Activated naive CD4-positive, alpha-beta T cell treated with anti-CD3 and anti-CD28 coated beads, Interleukin-2, amount 10 ng/mL, durations not matched to agents 7 days and 5 days (primary cell): ENCODE measurements around the gene ADAMTSL2.

Experiments used
- CTCF ChIA-PET: fragments of 350-600 bp; sonication (Branson Sonifier 250); formaldehyde crosslinking; loops from one replicate; lab custom pipeline; 2021; ENCODE audit warnings: antibody characterized with exemption; lab: Charles Lee
- DNase-seq: peaks from one replicate; pipeline ENCODE4 v3.0.0-alpha.2; 2020
- H3K27ac Mint-ChIP-seq: one replicate; pipeline ENCODE4 v1.8.0; 2021; ENCODE audit warnings: mild to moderate bottlenecking, moderate library complexity, mixed read lengths
- H3K27me3 Mint-ChIP-seq: one replicate; pipeline ENCODE4 v1.8.0; 2021; ENCODE audit warnings: mild to moderate bottlenecking, mixed read lengths
- H3K36me3 Mint-ChIP-seq: one replicate; pipeline ENCODE4 v1.8.0; 2021; ENCODE audit warnings: mixed read lengths
- H3K4me1 Mint-ChIP-seq: one replicate; pipeline ENCODE4 v1.8.0; 2021; ENCODE audit warnings: mixed read lengths
- H3K4me3 Mint-ChIP-seq: one replicate; pipeline ENCODE4 v1.8.0; 2021; ENCODE audit warnings: mild to moderate bottlenecking, moderate library complexity, mixed read lengths
- H3K9me3 Mint-ChIP-seq: one replicate; pipeline ENCODE4 v1.8.0; 2021; ENCODE audit warnings: mixed read lengths

The ADAMTSL2 gene

GRCh38 chr9:133528876-133529241, 5.6 kb upstream of the ADAMTSL2 start:
- no peak for DNase-seq
- peaks cover 22% of the 10 kb centered on the region for H3K27me3 Mint-ChIP-seq
- H3K4me1 Mint-ChIP-seq, result peaks cover 6% of the 10 kb centered on the region
- no peaks in the 10 kb centered on the region for H3K36me3 Mint-ChIP-seq
- H3K27ac Mint-ChIP-seq, result no peak overlapping the region
- CTCF ChIA-PET, result no interaction called here
- no peaks in the 10 kb centered on the region for H3K9me3 Mint-ChIP-seq
- H3K4me3 Mint-ChIP-seq, result no peak overlapping the region

- Mint-ChIP-seq H3K27ac (no peak overlapping the region), H3K27me3 (peaks cover 27% of the 10 kb centered on the region), H3K4me1 (peaks cover 6% of the 10 kb centered on the region), H3K9me3 (no peaks in the 10 kb centered on the region), H3K36me3 (no peaks in the 10 kb centered on the region), H3K4me3 (no peak overlapping the region)
- DNase-seq, result no peak
- CTCF ChIA-PET, result no interaction called here
Observed at GRCh38 chr9:133529457-133529856, 5.0 kb upstream of the ADAMTSL2 start.

GRCh38 chr9:133529874-133530273, 4.6 kb upstream of the ADAMTSL2 start:
- DNase-seq, result no peak
- Mint-ChIP-seq H3K27ac (no peak overlapping the region), H3K4me1 (peaks cover 6% of the 10 kb centered on the region), H3K4me3 (no peak overlapping the region), H3K27me3 (peaks cover 30% of the 10 kb centered on the region), H3K36me3 (no peaks in the 10 kb centered on the region), H3K9me3 (no peaks in the 10 kb centered on the region)
- CTCF ChIA-PET, result interaction anchor here (1.4 kb wide), 1 partner anchor 11 kb away, joined by 3 read pairs; no protein-coding TSS in a partner anchor

DNA sequence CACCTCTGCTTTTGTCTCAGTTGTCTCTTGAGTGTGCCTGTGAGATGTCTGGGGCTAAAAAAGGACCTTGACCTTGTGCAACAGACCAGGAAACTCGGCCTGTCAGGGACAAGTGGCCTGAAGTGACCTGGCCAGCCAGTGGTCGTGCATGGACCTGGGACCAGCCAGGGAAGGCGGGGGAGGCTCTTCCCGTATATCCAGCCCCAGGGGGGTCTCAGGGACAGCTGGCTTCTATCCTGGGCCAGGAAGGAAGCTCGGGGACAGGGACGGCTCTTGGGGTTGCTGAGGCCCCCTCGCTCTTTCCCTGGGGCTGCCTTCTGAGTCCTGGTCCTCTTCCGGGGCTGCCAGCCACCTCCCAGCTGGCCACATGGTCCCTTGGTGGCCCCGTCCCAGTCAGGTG, 3.2 kb upstream of the ADAMTSL2 start:
- H3K4me3 Mint-ChIP-seq, result no peak overlapping the region
- H3K27me3 Mint-ChIP-seq, result peaks cover 45% of the 10 kb centered on the region
- no peaks in the 10 kb centered on the region for H3K36me3 Mint-ChIP-seq
- CTCF ChIA-PET, result interaction anchor here (1.4 to 3.0 kb wide), 2 partner anchors 13 to 195 kb away, joined by 3 to 24 read pairs; no protein-coding TSS in a partner anchor
- H3K27ac Mint-ChIP-seq, result no peak overlapping the region
- H3K9me3 Mint-ChIP-seq, result no peaks in the 10 kb centered on the region
- peaks cover 6% of the 10 kb centered on the region for H3K4me1 Mint-ChIP-seq
- no peak for DNase-seq

- Mint-ChIP-seq H3K9me3 (no peaks in the 10 kb centered on the region), H3K27ac (no peak overlapping the region), H3K36me3 (no peaks in the 10 kb centered on the region), H3K27me3 (peaks cover 41% of the 10 kb centered on the region), H3K4me3 (no peak overlapping the region), H3K4me1 (peaks cover 6% of the 10 kb centered on the region)
- DNase-seq, result peak; percentile 78
- CTCF ChIA-PET, result interaction anchor here (0.8 to 3.0 kb wide), 6 partner anchors 17 to 461 kb away, joined by 3 to 24 read pairs (median 4); no protein-coding TSS in a partner anchor
Observed at GRCh38 chr9:133532937-133533668, 1.4 kb upstream of the ADAMTSL2 start.

DNA sequence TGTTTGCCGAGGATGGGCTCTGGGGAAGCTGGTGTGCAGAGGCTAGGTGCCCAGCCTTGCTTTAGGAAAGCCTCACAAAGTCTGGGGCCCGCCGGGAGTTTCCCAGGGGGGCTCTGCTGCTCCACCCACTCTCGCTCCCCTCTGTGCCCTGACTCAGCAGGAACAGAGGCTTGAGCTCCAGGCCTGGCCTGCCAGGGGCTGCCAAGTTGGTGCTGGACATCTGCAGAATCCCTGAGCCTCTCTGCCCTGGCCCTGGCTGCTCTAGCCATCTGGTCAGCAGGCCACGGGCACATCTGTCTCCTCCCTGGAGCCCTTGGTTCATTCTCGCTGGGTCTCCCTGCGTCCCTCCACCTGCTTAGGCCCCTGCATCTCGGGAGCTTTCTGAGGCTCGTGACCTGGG, 647 bp upstream of the ADAMTSL2 start:
- no peaks in the 10 kb centered on the region for H3K36me3 Mint-ChIP-seq
- CTCF ChIA-PET, result interaction anchor here (0.8 to 3.0 kb wide), 5 partner anchors 177 to 461 kb away, joined by 3 to 24 read pairs (median 4); no protein-coding TSS in a partner anchor
- H3K9me3 Mint-ChIP-seq, result no peaks in the 10 kb centered on the region
- peaks cover 43% of the 10 kb centered on the region for H3K27me3 Mint-ChIP-seq
- H3K27ac Mint-ChIP-seq, result no peak overlapping the region
- DNase-seq, result no peak
- peaks cover 6% of the 10 kb centered on the region for H3K4me1 Mint-ChIP-seq
- H3K4me3 Mint-ChIP-seq, result no peak overlapping the region

DNA sequence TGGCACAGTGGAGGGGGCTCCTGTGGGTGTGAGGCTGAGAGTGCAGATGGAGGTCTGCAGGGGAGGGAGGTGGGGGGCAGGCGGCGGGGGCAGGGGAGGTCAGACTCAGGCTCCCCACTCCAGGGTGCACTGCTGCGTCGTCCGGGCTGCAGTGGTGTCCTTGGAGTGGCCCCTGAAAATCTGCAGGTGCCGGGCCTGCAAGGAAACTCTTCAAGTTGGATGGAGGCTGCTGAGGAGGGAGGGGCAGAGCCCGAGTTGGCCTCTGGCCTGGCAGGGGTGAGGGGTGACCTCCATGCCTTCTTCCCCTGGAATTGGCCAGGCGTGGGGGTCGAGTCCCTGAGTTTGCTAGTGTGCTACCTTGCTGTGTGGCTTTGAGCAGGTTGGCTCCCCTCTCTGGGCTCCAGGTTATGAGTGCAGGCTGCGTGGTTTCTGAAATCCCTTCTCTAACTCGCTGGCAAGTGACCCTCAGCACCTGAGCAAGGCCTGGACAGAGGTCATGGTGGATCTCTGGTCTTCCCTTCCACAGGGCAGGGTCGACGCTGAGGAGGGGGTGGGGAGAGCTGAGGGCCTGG, 888 bp downstream of the ADAMTSL2 start:
- H3K9me3 Mint-ChIP-seq, result no peaks in the 10 kb centered on the region
- CTCF ChIA-PET, result no interaction called here
- H3K27ac Mint-ChIP-seq, result no peak overlapping the region
- no peaks in the 10 kb centered on the region for H3K36me3 Mint-ChIP-seq
- H3K4me3 Mint-ChIP-seq, result no peak overlapping the region
- no peak for DNase-seq
- peaks cover 50% of the 10 kb centered on the region for H3K27me3 Mint-ChIP-seq
- H3K4me1 Mint-ChIP-seq, result peaks cover 6% of the 10 kb centered on the region

DNA sequence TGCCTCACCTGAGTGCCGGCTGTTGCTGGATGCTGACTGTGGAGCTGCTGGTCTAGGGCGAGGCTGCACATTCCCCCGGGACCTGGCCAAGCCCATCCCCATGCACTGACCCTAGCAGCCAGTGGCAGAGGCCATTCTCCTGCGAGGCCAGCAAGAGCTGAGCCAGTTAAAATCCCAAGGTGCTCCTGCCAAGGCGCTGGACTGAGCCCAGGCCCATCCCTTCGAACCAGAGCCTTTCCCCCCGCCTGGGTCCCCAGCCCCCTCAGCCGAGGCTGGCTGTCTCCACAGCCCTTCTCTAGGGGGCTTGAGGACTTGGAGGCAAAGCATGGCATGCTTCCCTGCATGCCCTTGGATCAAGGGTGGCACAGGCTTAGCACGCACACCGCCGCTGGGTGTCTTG, 1.6 kb downstream of the ADAMTSL2 start:
- CTCF ChIA-PET, result no interaction called here
- H3K27ac Mint-ChIP-seq, result no peak overlapping the region
- H3K4me1 Mint-ChIP-seq, result peaks cover 6% of the 10 kb centered on the region
- H3K4me3 Mint-ChIP-seq, result no peak overlapping the region
- no peaks in the 10 kb centered on the region for H3K9me3 Mint-ChIP-seq
- H3K27me3 Mint-ChIP-seq, result peaks cover 56% of the 10 kb centered on the region
- H3K36me3 Mint-ChIP-seq, result no peaks in the 10 kb centered on the region
- no peak for DNase-seq

GRCh38 chr9:133536536-133536935, 2.0 kb downstream of the ADAMTSL2 start:
- peaks cover 56% of the 10 kb centered on the region for H3K27me3 Mint-ChIP-seq
- CTCF ChIA-PET, result no interaction called here
- H3K9me3 Mint-ChIP-seq, result no peaks in the 10 kb centered on the region
- H3K4me1 Mint-ChIP-seq, result peaks cover 6% of the 10 kb centered on the region
- H3K27ac Mint-ChIP-seq, result no peak overlapping the region
- no peak for DNase-seq
- H3K4me3 Mint-ChIP-seq, result no peak overlapping the region
- no peaks in the 10 kb centered on the region for H3K36me3 Mint-ChIP-seq

- Mint-ChIP-seq H3K27me3 (peaks cover 56% of the 10 kb centered on the region), H3K27ac (no peak overlapping the region), H3K36me3 (no peaks in the 10 kb centered on the region), H3K9me3 (no peaks in the 10 kb centered on the region), H3K4me3 (no peak overlapping the region), H3K4me1 (peaks cover 6% of the 10 kb centered on the region)
- DNase-seq, result no peak
- CTCF ChIA-PET, result no interaction called here
Observed at GRCh38 chr9:133537257-133537656, 2.8 kb downstream of the ADAMTSL2 start.

GRCh38 chr9:133538176-133538575, 3.7 kb downstream of the ADAMTSL2 start:
- Mint-ChIP-seq H3K4me3 (no peak overlapping the region), H3K9me3 (no peaks in the 10 kb centered on the region), H3K27ac (no peak overlapping the region), H3K4me1 (peaks cover 3% of the 10 kb centered on the region), H3K36me3 (no peaks in the 10 kb centered on the region), H3K27me3 (peaks cover 48% of the 10 kb centered on the region)
- CTCF ChIA-PET, result no interaction called here
- DNase-seq, result no peak

DNA sequence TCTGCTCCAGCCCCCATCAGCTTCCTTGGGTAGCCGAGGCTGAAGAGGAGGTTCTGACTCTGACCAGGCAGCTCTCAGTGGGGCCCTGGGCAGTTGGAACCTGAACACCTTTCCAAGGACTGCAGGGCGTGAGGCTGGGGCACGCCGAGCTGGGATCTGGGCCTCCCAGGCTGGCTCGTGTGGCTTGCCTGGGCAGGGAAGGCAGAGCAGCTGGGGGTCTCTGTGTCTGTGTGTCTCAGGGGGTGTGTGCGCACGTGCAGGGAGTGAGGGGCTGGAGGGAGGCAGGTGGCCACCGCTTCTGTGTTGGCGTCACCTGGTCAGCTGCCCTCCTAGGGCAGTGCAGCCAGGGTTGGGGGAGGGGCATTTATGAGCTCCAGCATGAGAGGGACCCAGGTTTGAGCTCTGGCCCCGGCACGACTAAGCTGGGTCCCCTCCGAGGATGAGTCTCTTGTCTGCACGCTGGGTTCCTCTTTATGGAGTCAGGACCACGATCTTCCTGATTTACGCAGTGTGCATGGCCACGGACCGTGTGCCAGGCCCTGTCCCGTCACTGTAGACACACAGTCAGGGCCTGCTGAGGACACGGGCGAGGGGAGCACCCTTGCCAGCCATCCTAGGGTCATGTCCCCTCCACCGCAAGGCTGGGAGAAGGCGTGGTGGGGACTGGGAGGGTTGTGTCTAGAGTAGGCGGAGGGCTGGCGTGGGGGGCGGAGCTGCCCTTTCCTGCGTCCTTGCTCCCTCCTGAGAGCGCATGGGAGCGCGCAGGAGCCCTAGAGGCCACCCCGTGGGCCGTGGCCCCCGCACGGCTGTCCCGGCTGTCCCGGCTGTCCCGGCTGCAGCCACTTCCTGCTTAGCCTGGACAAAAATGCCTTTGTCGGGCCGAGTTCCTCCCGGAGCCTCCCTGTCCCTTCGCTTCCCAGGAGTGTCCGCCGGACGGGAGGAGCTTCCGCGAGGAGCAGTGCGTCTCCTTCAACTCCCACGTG, 4.6 kb downstream of the ADAMTSL2 start:
- Mint-ChIP-seq H3K27ac (no peak overlapping the region), H3K9me3 (no peaks in the 10 kb centered on the region), H3K4me3 (no peak overlapping the region), H3K36me3 (no peaks in the 10 kb centered on the region), H3K4me1 (no peaks in the 10 kb centered on the region), H3K27me3 (peaks cover 38% of the 10 kb centered on the region)
- CTCF ChIA-PET, result no interaction called here
- DNase-seq, result no peak

DNA sequence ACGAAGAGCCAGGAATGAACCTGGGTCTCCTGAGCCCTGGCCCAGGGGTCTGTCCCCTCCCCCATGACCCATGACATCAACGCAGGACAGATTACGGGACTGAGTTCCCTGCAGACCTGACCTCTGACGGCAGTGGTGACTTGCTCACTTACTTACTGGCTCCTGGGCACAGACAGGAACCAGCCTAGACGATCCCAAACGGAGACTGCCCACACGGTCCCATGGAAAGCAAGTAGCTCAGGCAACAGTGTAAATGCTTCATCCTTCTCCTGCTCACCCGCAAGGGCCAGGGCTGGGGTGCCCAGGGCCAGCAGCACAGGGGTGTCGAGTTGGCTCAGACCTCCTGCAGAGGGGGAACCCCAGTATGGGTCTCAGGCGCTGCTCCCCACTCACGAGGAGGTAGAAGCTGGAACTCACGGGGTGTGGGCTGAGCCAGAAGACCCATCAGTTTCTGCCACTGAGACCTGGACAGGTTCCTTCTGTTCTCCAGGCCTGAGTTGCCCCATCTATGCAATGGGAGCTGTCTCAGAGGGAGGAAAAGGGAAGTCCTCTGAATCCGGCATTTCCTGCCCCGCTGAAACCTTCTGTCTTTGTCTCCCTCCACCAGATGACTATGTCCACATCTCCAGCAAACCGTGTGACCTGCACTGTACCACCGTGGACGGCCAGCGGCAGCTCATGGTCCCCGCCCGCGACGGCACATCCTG, 5.6 kb downstream of the ADAMTSL2 start:
- CTCF ChIA-PET, result no interaction called here
- no peaks in the 10 kb centered on the region for H3K4me1 Mint-ChIP-seq
- H3K27ac Mint-ChIP-seq, result no peak overlapping the region

GRCh38 chr9:133540698-133541025, 6.2 kb downstream of the ADAMTSL2 start:
- H3K4me1 Mint-ChIP-seq, result no peaks in the 10 kb centered on the region
- DNase-seq, result no peak
- CTCF ChIA-PET, result no interaction called here
- H3K36me3 Mint-ChIP-seq, result no peaks in the 10 kb centered on the region
- H3K4me3 Mint-ChIP-seq, result no peak overlapping the region
- H3K27ac Mint-ChIP-seq, result no peak overlapping the region
- H3K9me3 Mint-ChIP-seq, result no peaks in the 10 kb centered on the region
- H3K27me3 Mint-ChIP-seq, result peaks cover 24% of the 10 kb centered on the region

More for the DNA sequence above, 5.6 kb downstream of the ADAMTSL2 start:
- no peak overlapping the region for H3K4me3 Mint-ChIP-seq
- no peaks in the 10 kb centered on the region for H3K9me3 Mint-ChIP-seq
- DNase-seq, result no peak
- H3K36me3 Mint-ChIP-seq, result no peaks in the 10 kb centered on the region
- peaks cover 30% of the 10 kb centered on the region for H3K27me3 Mint-ChIP-seq
